Central memory CD8-positive, alpha-beta T cell (primary cell): ENCODE results near the gene COL16A1.

Source experiments
- ATAC-seq: fragments of 150-1000 bp; cut with Tn5 transposase; replicated peaks from 2 replicates; pipeline ENCODE4 v1.10.0; 2022; ENCODE audit warnings: mild to moderate bottlenecking, moderate FRiP score, moderate number of reproducible peaks; ENCODE audit not compliant: poor library complexity, severe bottlenecking; ENCODE audit errors: extremely low read depth
- DNase-seq, 2 donors: peaks; one replicate each; pipeline ENCODE4 v3.0.0; 2021; ENCODE audit warnings: low spot score in 2 of 2
- H3K27ac Mint-ChIP-seq: one replicate; pipeline ENCODE4 v1.8.0; 2022; ENCODE audit warnings: low read depth, mild to moderate bottlenecking, moderate library complexity, mixed read lengths
- H3K27me3 Mint-ChIP-seq: one replicate; pipeline ENCODE4 v1.8.0; 2022; ENCODE audit warnings: mixed read lengths
- H3K36me3 Mint-ChIP-seq: one replicate; pipeline ENCODE4 v1.8.0; 2022; ENCODE audit warnings: mild to moderate bottlenecking, moderate library complexity, mixed read lengths; ENCODE audit not compliant: insufficient read depth
- H3K4me1 Mint-ChIP-seq: one replicate; pipeline ENCODE4 v1.8.0; 2022; ENCODE audit warnings: mixed read lengths
- H3K4me3 Mint-ChIP-seq: one replicate; pipeline ENCODE4 v1.8.0; 2022; ENCODE audit warnings: mild to moderate bottlenecking, moderate library complexity, mixed read lengths
- H3K9me3 Mint-ChIP-seq: one replicate; pipeline ENCODE4 v1.8.0; 2022; ENCODE audit warnings: mixed read lengths

The COL16A1 gene

GRCh38 chr1:31651089-31651420, 52.8 kb downstream of the COL16A1 start:
- Mint-ChIP-seq H3K27me3 (no peaks in the 10 kb centered on the region), H3K27ac (no peak overlapping the region), H3K9me3 (no peaks in the 10 kb centered on the region), H3K4me1 (peaks cover 12% of the 10 kb centered on the region), H3K4me3 (no peak overlapping the region), H3K36me3 (peaks cover 2% of the 10 kb centered on the region)
- no peak for ATAC-seq
- DNase-seq, result no peak

- ATAC-seq, result no peak
- Mint-ChIP-seq H3K27ac (no peak overlapping the region), H3K9me3 (no peaks in the 10 kb centered on the region), H3K4me1 (peaks cover 18% of the 10 kb centered on the region), H3K4me3 (no peak overlapping the region), H3K27me3 (no peaks in the 10 kb centered on the region), H3K36me3 (peaks cover 2% of the 10 kb centered on the region)
- DNase-seq, result no peak
These were observed 53.4 kb downstream of the COL16A1 start for GRCh38 chr1:31650161-31651088.

GRCh38 chr1:31648641-31649357, 55.0 kb downstream of the COL16A1 start:
- H3K4me3 Mint-ChIP-seq, result no peak overlapping the region
- H3K9me3 Mint-ChIP-seq, result no peaks in the 10 kb centered on the region
- no peak for DNase-seq
- peaks cover 18% of the 10 kb centered on the region for H3K36me3 Mint-ChIP-seq
- H3K27ac Mint-ChIP-seq, result no peak overlapping the region
- no peak for ATAC-seq
- peaks cover 33% of the 10 kb centered on the region for H3K4me1 Mint-ChIP-seq
- no peaks in the 10 kb centered on the region for H3K27me3 Mint-ChIP-seq

GRCh38 chr1:31648190-31648589, 55.6 kb downstream of the COL16A1 start:
- H3K9me3 Mint-ChIP-seq, result no peaks in the 10 kb centered on the region
- DNase-seq (no peak), ATAC-seq (no peak)
- H3K27me3 Mint-ChIP-seq, result no peaks in the 10 kb centered on the region
- no peak overlapping the region for H3K27ac Mint-ChIP-seq
- H3K36me3 Mint-ChIP-seq, result peaks cover 18% of the 10 kb centered on the region
- no peak overlapping the region for H3K4me3 Mint-ChIP-seq
- peaks cover 39% of the 10 kb centered on the region for H3K4me1 Mint-ChIP-seq

- no peak for ATAC-seq
These were observed 56.7 kb downstream of the COL16A1 start for GRCh38 chr1:31647106-31647505.

GRCh38 chr1:31646259-31646960, 57.4 kb downstream of the COL16A1 start:
- ATAC-seq, result no peak
- DNase-seq, result no peak
- Mint-ChIP-seq H3K4me1 (peaks cover 39% of the 10 kb centered on the region), H3K27ac (peak overlapping the region; percentile 100), H3K4me3 (peak overlapping the region; percentile 98), H3K9me3 (no peaks in the 10 kb centered on the region), H3K36me3 (peaks cover 19% of the 10 kb centered on the region), H3K27me3 (no peaks in the 10 kb centered on the region)

More at GRCh38 chr1:31647106-31647505, 56.7 kb downstream of the COL16A1 start:
- Mint-ChIP-seq H3K9me3 (no peaks in the 10 kb centered on the region), H3K36me3 (peaks cover 18% of the 10 kb centered on the region), H3K4me3 (peak overlapping the region; percentile 98), H3K4me1 (peaks cover 39% of the 10 kb centered on the region), H3K27ac (peak overlapping the region; percentile 4), H3K27me3 (no peaks in the 10 kb centered on the region)
- DNase-seq, result no peak

- DNase-seq (no peak), ATAC-seq (no peak)
- Mint-ChIP-seq H3K27me3 (no peaks in the 10 kb centered on the region), H3K4me1 (peaks cover 39% of the 10 kb centered on the region), H3K27ac (peak overlapping the region; percentile 100), H3K4me3 (peak overlapping the region; percentile 98), H3K9me3 (no peaks in the 10 kb centered on the region), H3K36me3 (peaks cover 19% of the 10 kb centered on the region)
These were observed 58.6 kb downstream of the COL16A1 start for GRCh38 chr1:31645274-31645568.

GRCh38 chr1:31644560-31645273, 59.1 kb downstream of the COL16A1 start, which contains the start of gene PEF1:
Gene PEF1 (minus strand): TSS chr1:31644876. CDS start chr1:31644864, 12 bp downstream.
- peaks cover 39% of the 10 kb centered on the region for H3K4me1 Mint-ChIP-seq

GRCh38 chr1:31643976-31644559, 59.7 kb downstream of the COL16A1 start:
- H3K27ac Mint-ChIP-seq, result peak overlapping the region; percentile 100
- ATAC-seq, result peak; percentile 55

More at GRCh38 chr1:31644560-31645273, 59.1 kb downstream of the COL16A1 start, which contains the start of gene PEF1:
- no peaks in the 10 kb centered on the region for H3K9me3 Mint-ChIP-seq
- H3K27me3 Mint-ChIP-seq, result no peaks in the 10 kb centered on the region
- DNase-seq (peak; percentile 99), ATAC-seq (peak; percentile 89)
- H3K4me3 Mint-ChIP-seq, result peak within 1 kb of the TSS; percentile 98
- peaks cover 17% of the 10 kb centered on the region for H3K36me3 Mint-ChIP-seq
- peak within 1 kb of the TSS; percentile 100 for H3K27ac Mint-ChIP-seq

GRCh38 chr1:31642897-31643296, 60.9 kb downstream of the COL16A1 start:
- no peak overlapping the region for H3K4me3 Mint-ChIP-seq
- H3K4me1 Mint-ChIP-seq, result peaks cover 39% of the 10 kb centered on the region
- no peak overlapping the region for H3K27ac Mint-ChIP-seq
- no peaks in the 10 kb centered on the region for H3K27me3 Mint-ChIP-seq
- no peak for DNase-seq
- ATAC-seq, result no peak
- no peaks in the 10 kb centered on the region for H3K9me3 Mint-ChIP-seq
- peaks cover 17% of the 10 kb centered on the region for H3K36me3 Mint-ChIP-seq

More at GRCh38 chr1:31643976-31644559, 59.7 kb downstream of the COL16A1 start:
- DNase-seq, result no peak
- no peaks in the 10 kb centered on the region for H3K27me3 Mint-ChIP-seq
- no peaks in the 10 kb centered on the region for H3K9me3 Mint-ChIP-seq
- peak overlapping the region; percentile 98 for H3K4me3 Mint-ChIP-seq
- peaks cover 39% of the 10 kb centered on the region for H3K4me1 Mint-ChIP-seq
- peaks cover 17% of the 10 kb centered on the region for H3K36me3 Mint-ChIP-seq

GRCh38 chr1:31642366-31642765, 61.5 kb downstream of the COL16A1 start:
- Mint-ChIP-seq H3K4me3 (no peak overlapping the region), H3K36me3 (peaks cover 17% of the 10 kb centered on the region), H3K27ac (no peak overlapping the region), H3K4me1 (peaks cover 37% of the 10 kb centered on the region), H3K9me3 (no peaks in the 10 kb centered on the region), H3K27me3 (no peaks in the 10 kb centered on the region)
- DNase-seq (no peak), ATAC-seq (no peak)

GRCh38 chr1:31640964-31641363, 62.9 kb downstream of the COL16A1 start:
- Mint-ChIP-seq H3K4me3 (no peak overlapping the region), H3K27ac (no peak overlapping the region), H3K27me3 (no peaks in the 10 kb centered on the region), H3K9me3 (no peaks in the 10 kb centered on the region), H3K4me1 (peaks cover 26% of the 10 kb centered on the region), H3K36me3 (peaks cover 17% of the 10 kb centered on the region)
- no peak for ATAC-seq
- DNase-seq, result no peak
